Ovary (tissue), 3 donors: Measurements from ENCODE around the gene TCEAL9.

ENCODE experiments used
- CTCF ChIP-seq, 3 donors: fragments of 450-650 bp in 2 of 3; fragments of 200-600 bp in 1 of 3; IDR thresholded peaks; one replicate each; pipeline versions ENCODE4 v1.5.1 to v1.8.0; 2016 to 2022; ENCODE audit warnings: antibody characterized with exemption in 3 of 3, mild to moderate bottlenecking in 1 of 3
- EP300 ChIP-seq: sonication (generic); formaldehyde crosslinking; IDR thresholded peaks from one replicate; pipeline ENCODE4 v1.6.1; 2017; ENCODE audit warnings: antibody characterized with exemption
- POLR2A ChIP-seq: fragments of 450-650 bp; IDR thresholded peaks from one replicate; pipeline ENCODE4 v1.6.1; 2017; ENCODE audit warnings: antibody characterized with exemption, mild to moderate bottlenecking, moderate library complexity
- donor health status: DM: no; HTN: no; CAD: no.

- TF ChIP-seq EP300 (no peak), CTCF (IDR thresholded peaks at IDR 0.05) (no peak), POLR2A (no peak)
These were observed 44.6 kb downstream of the TCEAL9 start for GRCh38 chrX:103400931-103401330.
